ENCODE results near the gene HDAC9. TPM values are rescaled to one million over a fixed set of nuclear protein-coding genes. Genes with fewer than 3 reads are reported as not detected.

Gene HDAC9
- total RNA-seq, 1 donor from 2014 or later, result 3.6 TPM

- Mint-ChIP-seq H3K36me3 (ENCODE audit: insufficient read depth) (no peaks in the 10 kb centered on the region), H3K4me3 (ENCODE audit: low read depth) (no peak overlapping the region), H3K9me3 (ENCODE audit: low read depth) (no peaks in the 10 kb centered on the region), H3K27ac (no peak overlapping the region), H3K27me3 (no peaks in the 10 kb centered on the region), H3K4me1 (ENCODE audit: low read depth) (no peaks in the 10 kb centered on the region)
- no peak for DNase-seq (ENCODE audit: low spot score, unreplicated experiment)
- no peak for TF ChIP-seq CTCF (IDR thresholded peaks at IDR 0.05; ENCODE audit: unreplicated experiment)
Observed at GRCh38 chr7:18706670-18707069, 211.1 kb downstream of the HDAC9 start.

GRCh38 chr7:18708204-18708603 is 212.7 kb downstream of the HDAC9 start:
- Mint-ChIP-seq H3K27ac (no peak overlapping the region), H3K4me3 (ENCODE audit: low read depth) (no peak overlapping the region), H3K36me3 (ENCODE audit: insufficient read depth) (no peaks in the 10 kb centered on the region), H3K27me3 (no peaks in the 10 kb centered on the region), H3K9me3 (ENCODE audit: low read depth) (no peaks in the 10 kb centered on the region), H3K4me1 (ENCODE audit: low read depth) (no peaks in the 10 kb centered on the region)
- TF ChIP-seq CTCF (IDR thresholded peaks at IDR 0.05; ENCODE audit: unreplicated experiment), result no peak
- DNase-seq (ENCODE audit: low spot score, unreplicated experiment), result no peak

DNA sequence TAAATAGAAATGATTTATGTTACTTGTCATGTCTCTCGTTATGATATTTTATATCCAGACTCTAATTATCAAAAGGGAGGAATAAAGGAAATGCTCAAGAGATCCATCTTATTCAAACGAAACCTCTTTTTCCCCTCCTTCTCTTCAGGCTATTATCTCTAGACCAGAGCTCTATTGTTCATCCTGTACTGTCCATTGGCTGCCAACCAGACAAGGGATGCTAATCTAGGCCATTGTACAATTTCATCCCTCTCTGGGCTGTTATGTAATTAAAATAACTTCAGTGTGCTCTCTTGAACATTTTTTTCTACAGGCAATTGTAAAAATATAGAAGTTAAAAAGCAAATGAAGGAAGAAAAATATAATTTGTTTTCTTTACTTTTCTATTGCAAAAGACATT is 220.4 kb downstream of the HDAC9 start:
- no peaks in the 10 kb centered on the region for H3K36me3 Mint-ChIP-seq (ENCODE audit: insufficient read depth)
- H3K27me3 Mint-ChIP-seq, result no peaks in the 10 kb centered on the region
- no peak overlapping the region for H3K4me3 Mint-ChIP-seq (ENCODE audit: low read depth)
- no peak overlapping the region for H3K27ac Mint-ChIP-seq
- no peaks in the 10 kb centered on the region for H3K4me1 Mint-ChIP-seq (ENCODE audit: low read depth)
- TF ChIP-seq CTCF (IDR thresholded peaks at IDR 0.05; ENCODE audit: unreplicated experiment), result no peak
- DNase-seq (ENCODE audit: low spot score, unreplicated experiment), result no peak
- no peaks in the 10 kb centered on the region for H3K9me3 Mint-ChIP-seq (ENCODE audit: low read depth)

DNA sequence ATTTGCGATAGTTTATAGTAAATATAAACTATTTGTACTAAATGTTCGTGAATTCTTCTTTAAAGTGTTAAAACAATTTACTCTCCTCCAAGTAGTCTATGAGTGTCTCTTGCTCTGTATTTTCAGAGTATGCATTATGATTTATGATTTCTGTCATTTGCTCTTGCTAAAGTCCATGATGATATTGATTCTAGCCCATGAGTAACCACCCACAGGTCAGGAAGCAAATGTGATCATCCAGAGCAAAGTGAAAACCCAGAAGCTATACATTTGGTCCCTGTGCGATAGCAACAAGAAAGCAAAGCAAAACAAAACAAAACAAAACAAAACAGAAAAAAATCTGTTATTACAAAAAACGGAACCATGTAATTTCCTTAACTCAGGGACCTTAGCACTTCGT is 225.9 kb downstream of the HDAC9 start:
- H3K9me3 Mint-ChIP-seq (ENCODE audit: low read depth), result no peaks in the 10 kb centered on the region
- no peak overlapping the region for H3K27ac Mint-ChIP-seq
- no peaks in the 10 kb centered on the region for H3K4me1 Mint-ChIP-seq (ENCODE audit: low read depth)
- H3K4me3 Mint-ChIP-seq (ENCODE audit: low read depth), result no peak overlapping the region
- no peaks in the 10 kb centered on the region for H3K27me3 Mint-ChIP-seq
- DNase-seq (ENCODE audit: low spot score, unreplicated experiment), result no peak
- TF ChIP-seq CTCF (IDR thresholded peaks at IDR 0.05; ENCODE audit: unreplicated experiment), result no peak
- no peaks in the 10 kb centered on the region for H3K36me3 Mint-ChIP-seq (ENCODE audit: insufficient read depth)

DNA sequence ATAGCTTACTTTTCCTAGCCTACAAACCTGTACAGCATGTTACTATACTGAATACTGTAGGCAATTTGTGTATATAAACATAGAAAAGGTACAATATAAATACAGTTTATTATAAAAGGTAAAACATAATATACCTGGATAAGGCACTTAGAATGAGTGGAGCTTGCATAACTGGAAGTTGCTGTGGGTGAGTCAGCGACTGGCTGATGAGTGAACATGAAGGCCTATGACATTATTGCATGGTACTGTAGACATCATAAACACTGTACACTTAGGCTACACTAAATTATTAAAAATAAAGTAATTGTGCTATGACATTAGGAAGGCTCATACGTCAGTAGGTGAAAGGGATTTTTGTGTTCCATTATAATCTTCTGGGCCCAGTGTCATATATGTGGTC is 228.8 kb downstream of the HDAC9 start:
- no peaks in the 10 kb centered on the region for H3K36me3 Mint-ChIP-seq (ENCODE audit: insufficient read depth)

More for the DNA sequence above, 228.8 kb downstream of the HDAC9 start:
- H3K4me3 Mint-ChIP-seq (ENCODE audit: low read depth), result no peak overlapping the region
- TF ChIP-seq CTCF (IDR thresholded peaks at IDR 0.05; ENCODE audit: unreplicated experiment), result no peak
- DNase-seq (ENCODE audit: low spot score, unreplicated experiment), result no peak
- H3K27me3 Mint-ChIP-seq, result no peaks in the 10 kb centered on the region
- H3K27ac Mint-ChIP-seq, result no peak overlapping the region
- no peaks in the 10 kb centered on the region for H3K9me3 Mint-ChIP-seq (ENCODE audit: low read depth)
- peaks cover 6% of the 10 kb centered on the region for H3K4me1 Mint-ChIP-seq (ENCODE audit: low read depth)

Measured in progenitor cell of endocrine pancreas (in vitro differentiated cells).